Embryonic facial prominence (tissue), 1 donor: Measurements from ENCODE around the gene GPHN.

ENCODE experiments used
- DNase-seq: peaks from one replicate; pipeline ENCODE4 v3.0.0-alpha.2; 2016; ENCODE audit errors: extremely low spot score

Gene GPHN

GRCh38 chr14:67167420-67168109 lies 659.6 kb downstream of the GPHN start:
- no peak for DNase-seq

DNA sequence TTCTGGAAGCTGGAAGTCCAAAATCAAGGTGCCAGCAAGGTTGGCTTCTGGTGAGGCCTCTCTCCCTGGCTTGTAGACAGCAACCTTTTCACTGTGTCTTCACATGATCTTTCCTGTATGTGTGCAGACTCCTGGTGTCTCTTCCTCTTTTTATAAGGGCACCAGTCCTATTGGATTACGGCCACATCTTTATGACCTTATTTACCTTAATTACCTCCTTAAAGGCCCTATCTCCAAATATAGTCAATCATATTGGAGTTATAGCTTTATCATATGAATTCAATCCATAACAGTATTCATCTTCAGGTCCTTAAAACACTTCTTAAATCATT lies 660.1 kb downstream of the GPHN start:
- no peak for DNase-seq

DNA sequence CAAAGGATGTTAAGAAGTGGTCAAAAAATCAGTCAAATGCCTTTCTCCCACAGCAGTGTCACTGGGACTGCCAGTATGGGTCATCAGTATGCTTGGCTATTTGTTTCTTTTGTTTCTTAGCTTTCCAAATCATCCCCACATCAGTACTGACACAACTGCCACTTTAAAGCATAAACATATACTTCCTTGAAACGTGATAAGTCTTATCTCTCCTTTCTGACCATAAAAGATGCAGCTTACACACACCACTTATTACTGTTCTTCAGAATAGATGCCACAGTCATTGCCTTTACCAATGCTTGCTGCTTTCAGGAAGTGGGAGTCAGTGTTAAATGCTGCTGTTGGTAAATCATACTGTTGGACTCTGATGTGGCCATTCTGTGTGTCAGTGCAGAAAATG lies 662.7 kb downstream of the GPHN start:
- no peak for DNase-seq

- no peak for DNase-seq
Observed at GRCh38 chr14:67172056-67172455, 664.1 kb downstream of the GPHN start.

- no peak for DNase-seq
Observed at GRCh38 chr14:67172520-67172919, 664.6 kb downstream of the GPHN start.

DNA sequence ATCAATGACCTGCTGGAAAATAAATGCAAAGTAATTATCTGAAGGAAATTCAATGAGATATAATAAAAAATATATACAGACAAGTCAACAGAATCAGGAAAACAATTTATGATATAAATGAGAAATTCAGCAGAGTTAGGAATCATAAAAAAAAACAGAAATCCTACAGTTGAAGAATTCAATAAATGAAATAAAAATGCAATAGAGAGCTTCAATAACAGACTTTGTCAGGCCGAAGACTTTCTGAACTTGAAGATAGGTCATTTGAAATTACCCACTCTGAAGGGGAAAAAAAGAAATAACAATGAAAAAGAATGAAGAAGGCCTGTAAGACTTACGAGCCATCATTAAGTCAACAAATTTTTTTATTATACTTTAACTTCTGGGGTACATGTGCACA lies 665.8 kb downstream of the GPHN start:
- DNase-seq = no peak

GRCh38 chr14:67186172-67186768 lies 678.3 kb downstream of the GPHN start:
- DNase-seq = no peak

DNA sequence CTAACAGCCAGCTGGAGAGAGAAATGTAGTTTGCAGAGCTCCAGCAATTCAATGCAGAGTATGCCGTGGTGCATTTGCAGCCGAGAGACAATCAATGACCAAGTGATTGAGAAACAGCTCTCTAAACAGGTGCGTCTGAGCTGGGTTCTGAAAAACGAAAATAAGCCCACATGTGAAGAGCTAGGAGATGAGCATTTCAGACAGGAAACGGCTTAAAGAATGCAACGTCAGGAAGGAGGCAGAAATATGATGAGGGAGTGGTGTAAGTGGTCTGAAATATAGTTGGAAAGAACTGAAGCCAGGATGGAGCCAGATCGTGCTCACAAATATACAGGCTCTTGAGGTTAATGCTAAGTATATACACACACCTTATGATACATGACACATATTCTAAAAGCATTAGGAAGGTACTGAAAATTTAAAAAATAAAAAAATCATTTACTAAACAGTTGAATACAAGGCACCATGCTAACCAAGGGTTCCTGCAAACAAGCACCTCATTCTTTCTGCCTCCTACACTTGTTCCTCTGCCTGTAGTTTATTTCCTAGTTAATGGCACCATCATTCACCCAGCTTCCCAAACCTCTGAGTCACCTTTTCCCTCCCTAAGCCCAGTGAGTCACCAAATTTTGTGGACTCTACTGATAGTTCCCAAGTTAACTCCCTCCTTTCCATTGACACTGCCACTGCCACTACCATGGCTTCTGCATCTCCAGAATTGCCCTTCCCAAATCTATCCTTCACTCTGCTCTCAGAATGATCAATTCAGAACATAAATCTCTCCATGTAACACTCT lies 679.0 kb downstream of the GPHN start:
- DNase-seq = no peak

DNA sequence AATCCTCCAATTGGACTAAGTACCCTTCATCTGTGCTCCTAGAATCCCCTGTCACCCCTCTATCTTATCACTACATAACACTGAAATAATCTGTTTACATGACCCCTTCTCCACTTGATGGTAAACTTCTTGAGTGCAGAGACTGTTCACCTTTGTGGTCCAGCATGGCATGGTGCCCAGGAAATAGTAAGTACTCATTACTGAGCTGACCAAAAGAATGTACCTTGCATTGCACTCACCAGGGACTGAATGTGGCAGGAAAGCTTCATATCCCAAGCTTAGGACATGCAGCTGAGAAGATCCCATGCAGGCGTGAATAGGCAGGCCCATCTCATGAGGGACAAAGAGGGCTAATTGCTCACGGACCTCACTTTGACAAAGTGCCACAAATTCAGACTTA lies 679.9 kb downstream of the GPHN start:
- no peak for DNase-seq

GRCh38 chr14:67188326-67188725 lies 680.4 kb downstream of the GPHN start:
- no peak for DNase-seq

- no peak for DNase-seq
Observed at GRCh38 chr14:67191768-67192290, 683.9 kb downstream of the GPHN start.

DNA sequence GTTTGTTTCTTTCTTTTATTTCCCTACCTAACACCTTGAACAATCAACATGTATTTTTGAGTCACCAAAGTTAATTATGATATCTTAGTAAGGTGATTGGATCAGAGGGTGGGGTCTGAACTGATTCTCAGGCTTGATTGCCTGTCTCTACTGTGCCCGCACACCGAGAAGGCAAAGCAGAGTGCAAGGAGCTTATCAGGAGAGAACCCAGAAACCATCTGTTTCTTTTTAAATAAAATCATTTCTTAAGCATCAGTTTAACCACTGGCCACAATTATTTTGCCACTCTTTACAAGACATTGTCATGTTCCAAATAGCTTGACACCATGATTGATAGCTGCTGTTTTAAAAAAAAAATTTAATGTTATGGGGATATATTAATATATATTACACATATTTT lies 684.4 kb downstream of the GPHN start:
- no peak for DNase-seq

- DNase-seq = no peak
Observed at GRCh38 chr14:67195279-67195678, 687.3 kb downstream of the GPHN start.

GRCh38 chr14:67199016-67199415 lies 691.1 kb downstream of the GPHN start:
- DNase-seq = no peak

- DNase-seq = no peak
Observed at GRCh38 chr14:67207810-67208209, 699.9 kb downstream of the GPHN start.

GRCh38 chr14:67218126-67218525 lies 710.2 kb downstream of the GPHN start:
- no peak for DNase-seq

DNA sequence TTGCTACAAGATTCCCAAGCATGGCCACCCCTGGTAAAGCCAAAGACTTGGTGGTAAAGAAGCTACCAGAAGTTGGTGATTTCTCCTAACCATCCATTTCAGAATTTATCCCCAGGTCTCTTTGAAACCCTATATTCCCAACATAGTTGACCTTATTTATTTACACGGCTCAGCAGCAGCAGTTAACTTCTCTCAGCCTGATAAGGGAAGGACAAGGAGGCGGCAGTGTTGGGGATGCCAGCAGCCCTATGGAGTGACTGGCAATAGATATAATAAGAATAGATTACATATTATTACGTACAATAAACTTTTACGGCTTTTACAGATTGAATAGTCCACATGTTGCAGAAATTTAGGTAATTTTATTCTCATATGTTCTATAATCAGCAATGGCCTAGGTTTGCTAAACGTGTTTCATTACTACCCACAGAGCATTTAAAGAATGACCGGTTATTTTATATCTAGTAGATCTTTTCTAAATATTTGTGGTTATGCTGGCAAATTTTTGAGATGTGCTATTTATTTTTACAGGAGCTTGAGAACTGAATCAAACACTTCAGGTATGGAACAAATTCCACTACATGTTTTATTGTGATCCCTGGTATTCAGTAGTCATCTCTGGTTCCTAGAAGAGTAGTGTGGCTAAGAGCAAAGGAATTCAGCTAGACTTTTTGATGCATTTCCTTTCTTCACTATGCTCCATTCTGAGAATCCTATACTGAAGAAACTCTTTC lies 713.5 kb downstream of the GPHN start:
- no peak for DNase-seq

DNA sequence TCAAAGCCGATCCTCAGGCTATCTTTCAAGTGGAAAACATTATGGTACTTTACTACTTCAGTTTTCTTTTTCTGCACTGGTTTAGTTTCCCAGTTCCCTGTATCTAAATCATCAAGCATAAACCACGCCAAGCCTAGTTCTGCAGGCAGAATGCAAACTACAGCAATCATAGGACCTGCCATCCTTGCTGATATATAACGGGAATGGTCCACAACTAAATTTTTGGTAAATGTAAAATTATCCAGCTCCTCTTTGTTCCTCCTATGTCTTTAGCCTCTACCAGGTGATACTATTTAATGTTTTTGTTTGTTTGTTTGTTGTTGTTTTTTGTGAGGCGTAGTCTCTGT lies 714.0 kb downstream of the GPHN start:
- DNase-seq = no peak

DNA sequence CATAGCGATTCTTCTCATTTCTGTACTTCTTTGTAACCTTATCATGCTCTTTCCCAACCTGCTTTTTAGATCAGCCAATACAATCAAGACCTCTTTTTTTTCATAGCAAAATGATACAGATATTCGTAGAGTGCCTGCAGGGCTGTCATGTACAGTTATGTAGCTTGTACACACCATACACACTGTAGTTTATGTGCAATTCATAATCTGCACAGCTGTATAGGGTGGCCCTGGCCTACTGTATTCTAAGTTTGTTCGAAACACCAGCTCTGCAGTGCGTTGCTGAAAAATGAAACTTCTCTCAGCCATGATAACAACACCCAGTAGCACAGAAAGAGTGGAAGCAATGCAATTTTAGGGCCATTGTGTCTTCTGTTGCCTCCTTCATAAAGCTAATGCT lies 717.6 kb downstream of the GPHN start:
- no peak for DNase-seq

DNA sequence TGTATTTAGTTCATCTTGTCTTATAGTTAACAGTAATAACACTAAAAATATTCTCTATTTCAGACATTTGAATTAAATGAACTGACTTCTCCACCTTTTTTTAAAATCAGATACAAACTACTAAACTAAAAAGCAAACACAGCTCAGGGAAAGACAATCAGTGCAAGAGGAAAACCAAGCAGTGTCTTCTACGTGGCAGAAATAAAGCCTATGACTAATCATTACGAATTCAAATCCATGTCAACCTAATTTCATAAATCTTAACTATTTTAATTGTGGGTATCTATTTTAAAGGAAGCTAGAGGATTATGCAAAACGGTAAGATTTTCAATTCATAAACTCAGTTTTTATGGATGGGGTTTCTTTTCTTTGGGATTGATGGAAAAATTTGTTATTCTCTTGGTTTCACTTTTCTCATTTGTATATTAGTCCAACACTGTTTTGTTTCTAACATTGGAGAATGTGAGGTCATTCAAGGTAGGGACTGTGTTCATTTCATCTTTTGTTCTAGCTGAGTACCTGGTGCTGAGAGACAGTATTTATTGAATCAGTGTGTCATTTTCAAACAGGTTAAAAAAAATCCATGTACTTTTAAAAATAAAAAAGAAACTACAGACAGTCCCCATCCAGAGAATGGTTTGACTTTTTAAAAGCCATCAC lies 720.5 kb downstream of the GPHN start:
- DNase-seq = no peak
